Left kidney (tissue), 2 donors: ENCODE data around the gene CCDC9B. TPM values are rescaled to one million over a fixed set of nuclear protein-coding genes. Genes with fewer than 3 reads are reported as not detected.

Experiments
- DNase-seq: peaks from one replicate; pipeline ENCODE4 v3.0.0-alpha.2; 2013
- polyA plus RNA-seq: library from polyadenylated mRNA; unstranded; fragments of 120-200 nt; gene quantifications from one replicate; pipeline ENCODE4 v1.2.1, GENCODE V29; 2013; ENCODE audit not compliant: insufficient read length

The CCDC9B gene
- polyA plus RNA-seq, 1 donor, result 6.3 TPM

- DNase-seq, result no peak
Measured at GRCh38 chr15:40345867-40346578, 5.3 kb upstream of the CCDC9B start.

DNA sequence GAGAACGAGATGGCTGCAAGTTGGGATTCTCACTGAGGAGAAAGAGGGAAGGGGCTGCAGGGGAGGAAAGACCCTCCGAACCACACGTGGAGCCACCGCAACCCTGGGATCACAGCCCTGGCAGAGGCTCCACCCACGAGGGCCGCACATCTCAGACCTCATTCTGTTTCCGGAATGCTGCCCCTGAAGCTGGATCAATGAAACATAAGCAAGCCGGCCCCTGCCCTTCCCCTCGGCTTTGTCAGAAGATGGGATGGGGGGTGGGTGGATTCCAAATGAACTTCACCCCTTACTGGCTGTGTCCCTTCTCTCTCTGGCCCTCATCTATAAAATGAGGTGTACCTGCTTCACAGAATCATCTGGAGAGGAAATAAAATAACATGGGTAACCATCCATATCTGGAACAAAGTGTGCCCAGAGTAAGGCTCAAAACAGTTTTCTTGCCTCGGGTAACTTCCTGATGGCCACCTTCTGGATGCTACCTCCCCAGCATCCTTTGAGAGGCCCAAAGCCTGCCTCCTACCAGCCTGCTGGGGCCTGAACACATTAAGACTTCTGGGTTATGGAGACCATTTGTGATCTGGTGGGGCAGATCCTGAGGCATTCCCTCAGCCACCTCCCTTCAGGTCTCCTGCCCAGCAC, 4.6 kb upstream of the CCDC9B start:
- no peak for DNase-seq

- no peak for DNase-seq
Measured at GRCh38 chr15:40344631-40345120, 3.9 kb upstream of the CCDC9B start.

DNA sequence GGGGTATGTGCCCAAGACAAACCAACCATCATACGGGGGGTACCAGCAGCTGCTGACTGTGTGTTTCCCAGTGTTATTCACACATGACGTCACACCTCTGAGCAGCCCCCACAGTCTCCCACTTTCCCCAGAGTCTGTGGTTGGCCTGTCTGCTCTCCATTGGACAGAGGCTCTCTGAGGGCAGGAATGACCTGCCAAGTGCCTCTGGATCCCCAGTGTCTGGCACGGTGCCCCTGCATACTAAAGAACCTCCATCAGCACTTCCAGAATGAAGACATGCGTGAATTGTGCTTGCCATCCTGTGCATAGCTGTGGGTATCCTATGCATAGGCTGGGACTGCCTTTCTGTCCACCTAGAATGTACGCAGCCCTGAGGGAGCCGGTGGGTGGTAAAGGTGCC, 3.5 kb upstream of the CCDC9B start:
- DNase-seq, result no peak

- DNase-seq, result no peak
Measured at GRCh38 chr15:40343512-40343911, 2.8 kb upstream of the CCDC9B start.

GRCh38 chr15:40342416-40343320, 1.9 kb upstream of the CCDC9B start:
- no peak for DNase-seq

DNA sequence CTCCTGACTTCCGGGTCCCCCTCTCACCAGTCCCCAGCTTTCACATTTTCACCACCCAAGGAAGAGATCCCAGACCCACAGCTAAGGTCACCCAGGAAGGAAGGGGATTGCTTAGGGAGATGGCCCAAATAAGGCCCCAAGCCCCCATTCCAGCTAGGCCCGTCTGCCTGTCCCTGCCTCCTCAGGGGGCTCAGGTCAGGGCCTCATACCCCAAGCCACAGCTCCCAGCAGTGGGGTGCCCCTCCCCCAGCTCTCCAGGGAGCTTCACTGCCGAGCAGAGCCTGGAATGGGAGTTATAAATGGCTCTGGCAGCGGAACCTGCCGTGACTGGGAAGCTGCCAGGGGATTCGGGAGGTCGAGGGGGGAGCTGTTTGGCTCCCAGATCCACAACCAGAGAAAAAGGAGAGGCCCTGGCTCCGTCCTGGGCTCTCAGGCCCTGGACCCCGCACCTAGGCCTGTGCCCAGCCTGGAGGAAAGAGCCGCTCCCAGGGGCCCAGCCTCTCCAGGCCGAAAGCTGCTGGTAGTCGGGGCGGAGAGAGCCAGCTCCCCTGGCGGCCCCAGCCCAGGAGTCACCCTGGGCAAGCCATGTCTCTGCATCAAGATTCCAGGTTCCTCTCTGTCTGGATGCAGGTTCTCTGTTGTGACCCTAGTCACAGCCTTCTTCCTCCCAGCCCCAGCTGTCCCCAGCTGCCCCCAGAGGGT, 550 bp downstream of the CCDC9B start:
- no peak for DNase-seq

- no peak for DNase-seq
Measured at GRCh38 chr15:40339621-40339945, 1.2 kb downstream of the CCDC9B start.

- no peak for DNase-seq
Measured at GRCh38 chr15:40338921-40339620, 1.7 kb downstream of the CCDC9B start.

- no peak for DNase-seq
Measured at GRCh38 chr15:40338041-40338657, 2.6 kb downstream of the CCDC9B start.

DNA sequence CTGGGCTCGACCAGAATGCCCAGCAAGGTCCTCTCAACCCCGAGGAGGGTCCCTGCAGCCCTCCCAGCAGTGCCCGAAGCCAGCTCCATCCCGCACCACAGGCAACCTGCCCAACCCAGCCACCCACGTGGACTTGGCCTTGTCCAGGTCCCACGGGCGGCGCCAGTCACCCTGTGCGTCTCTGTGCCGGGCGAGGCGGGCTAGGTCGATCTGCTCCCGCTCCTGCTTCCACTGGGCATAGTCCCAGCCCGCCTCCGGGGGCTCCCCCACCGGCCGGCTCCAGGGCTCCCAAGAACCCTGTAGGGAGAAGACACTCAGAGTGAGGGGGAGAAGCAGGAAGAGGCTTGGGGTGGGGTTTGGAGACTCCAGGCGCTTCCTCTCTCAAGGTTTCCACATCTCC, 3.1 kb downstream of the CCDC9B start:
- DNase-seq, result no peak

DNA sequence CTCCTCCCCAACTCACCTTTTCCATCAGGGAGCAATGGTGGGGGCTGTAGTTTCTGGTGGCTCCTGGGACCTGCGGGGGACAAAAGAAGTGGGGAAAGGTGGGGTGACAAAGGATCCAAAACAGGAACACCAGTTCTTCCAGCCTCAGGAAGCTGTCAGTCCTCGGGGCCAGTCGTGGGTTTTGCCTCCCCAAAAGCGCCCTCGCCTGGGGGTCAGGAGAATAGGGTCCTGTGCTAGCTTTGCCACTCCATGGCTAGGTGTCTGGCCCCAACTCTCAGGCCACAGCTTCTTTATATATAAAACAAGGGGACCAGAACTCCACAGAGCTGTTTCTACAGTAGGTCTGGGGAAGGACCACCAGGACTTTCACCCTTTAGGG, 4.0 kb downstream of the CCDC9B start:
- DNase-seq, result no peak

- no peak for DNase-seq
Measured at GRCh38 chr15:40335938-40336743, 4.6 kb downstream of the CCDC9B start.

DNA sequence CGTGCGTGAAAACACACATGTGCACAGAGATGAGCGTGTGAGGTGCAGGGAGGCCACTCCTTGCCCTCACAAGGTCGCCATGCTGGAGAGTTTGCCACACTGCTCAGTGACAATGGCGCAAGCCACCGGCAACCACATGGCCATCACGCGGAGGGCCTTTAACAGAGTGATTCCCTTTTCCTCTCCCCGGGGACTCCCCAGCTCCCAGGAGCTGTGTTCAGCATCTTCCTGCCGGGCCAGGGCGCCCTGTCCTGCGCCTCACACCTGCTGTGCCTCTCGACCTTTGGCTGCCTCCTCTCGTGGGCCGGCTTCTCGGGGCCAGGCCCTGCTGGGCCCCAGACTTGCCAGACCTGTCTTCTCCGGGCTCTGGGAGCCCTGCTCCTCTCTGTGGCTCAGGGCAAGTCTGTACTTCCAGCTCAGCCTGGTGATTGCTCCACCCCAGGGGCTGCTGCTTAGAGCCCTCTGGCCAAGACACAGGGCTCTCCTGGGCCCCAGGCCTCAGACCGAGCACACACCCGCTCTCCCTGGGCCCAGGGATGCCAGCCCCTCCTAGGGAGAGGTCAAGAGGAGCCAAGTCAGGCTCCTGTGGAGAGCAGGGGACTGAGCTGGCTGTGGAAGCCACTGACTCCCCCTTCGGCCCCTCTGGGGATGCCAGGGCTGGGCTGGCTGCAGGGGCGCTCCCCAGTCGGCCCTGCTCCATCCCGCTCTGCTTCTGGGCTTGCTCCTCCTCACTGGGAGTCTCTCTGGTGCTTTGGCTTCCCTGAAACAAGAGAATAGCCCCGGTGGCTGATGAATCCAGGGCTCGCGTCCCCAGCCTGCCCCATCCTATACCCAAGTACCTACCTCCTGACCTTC, 5.6 kb downstream of the CCDC9B start:
- DNase-seq, result no peak

DNA sequence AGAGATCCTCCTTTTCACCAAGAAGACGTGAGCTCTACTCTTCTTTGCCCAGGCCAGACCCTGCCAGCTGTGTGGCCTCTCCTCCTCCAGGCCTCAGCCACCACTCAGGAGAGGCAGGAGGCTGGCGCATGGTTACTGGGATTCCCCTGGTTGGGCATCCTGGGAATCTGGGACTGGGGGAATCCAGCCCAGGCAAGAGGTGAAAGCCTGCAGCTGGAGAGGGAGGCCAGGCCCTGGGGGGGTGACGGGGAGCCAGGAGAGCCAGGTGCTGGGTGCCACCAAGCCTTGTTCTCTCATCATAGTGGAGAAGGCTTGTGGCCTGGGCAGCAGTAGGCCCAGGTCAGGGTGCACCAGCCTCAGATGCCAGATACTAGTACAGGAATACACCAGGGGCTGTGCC, 6.2 kb downstream of the CCDC9B start:
- no peak for DNase-seq

DNA sequence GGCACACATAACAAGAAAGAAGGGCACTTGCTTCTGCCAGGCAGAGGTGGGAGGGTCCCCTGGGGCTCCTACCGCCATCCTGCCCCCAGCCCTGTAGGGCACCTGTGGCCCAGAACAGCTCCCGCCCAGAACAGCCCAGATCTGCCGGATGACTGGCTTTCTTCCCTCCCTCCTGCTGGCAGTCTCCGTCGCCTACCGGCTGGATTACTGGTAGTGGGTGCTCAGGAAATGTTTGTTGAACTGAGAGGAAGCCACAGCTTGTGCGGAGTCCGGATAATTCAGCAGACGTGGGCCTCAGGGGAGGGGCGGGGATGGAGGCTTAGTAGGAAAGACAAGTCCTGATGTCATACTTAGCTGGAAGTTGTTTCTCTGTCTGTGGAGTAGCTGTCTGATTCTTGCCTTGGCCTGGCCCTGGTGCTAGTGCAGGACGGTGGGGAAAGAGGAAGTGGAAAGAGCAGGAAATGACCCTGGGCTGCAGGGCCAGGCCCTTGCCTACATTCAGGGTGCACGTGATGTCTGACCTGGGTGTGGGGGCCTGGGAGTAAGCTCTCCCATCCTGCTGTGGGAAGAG, 6.7 kb downstream of the CCDC9B start:
- no peak for DNase-seq

- DNase-seq, result no peak
Measured at GRCh38 chr15:40332113-40332781, 8.5 kb downstream of the CCDC9B start.

- no peak for DNase-seq
Measured at GRCh38 chr15:40331637-40332036, 9.1 kb downstream of the CCDC9B start.
